SK-N-DZ (cell line): Measurements from ENCODE around the gene AIPL1. TPM values are rescaled to one million over a fixed set of nuclear protein-coding genes. Genes with fewer than 3 reads are reported as not detected.
"Not testable (repeated sequence)": the region's sequence is repeated elsewhere in the genome, so short reads cannot be mapped to it uniquely, and the experiment has no call there.

Experiments
- DNase-seq: peaks from one replicate; pipeline ENCODE4 v3.0.0-alpha.2; 2015; ENCODE audit warnings: low spot score
- polyA plus RNA-seq, 2 experiments: library from polyadenylated mRNA; depleted of rRNA; stranded (reverse); fragments of >200 nt; gene quantifications; 2 replicates each; pipeline ENCODE4 v1.2.3, GENCODE V29; 2014

AIPL1 gene, protein sequence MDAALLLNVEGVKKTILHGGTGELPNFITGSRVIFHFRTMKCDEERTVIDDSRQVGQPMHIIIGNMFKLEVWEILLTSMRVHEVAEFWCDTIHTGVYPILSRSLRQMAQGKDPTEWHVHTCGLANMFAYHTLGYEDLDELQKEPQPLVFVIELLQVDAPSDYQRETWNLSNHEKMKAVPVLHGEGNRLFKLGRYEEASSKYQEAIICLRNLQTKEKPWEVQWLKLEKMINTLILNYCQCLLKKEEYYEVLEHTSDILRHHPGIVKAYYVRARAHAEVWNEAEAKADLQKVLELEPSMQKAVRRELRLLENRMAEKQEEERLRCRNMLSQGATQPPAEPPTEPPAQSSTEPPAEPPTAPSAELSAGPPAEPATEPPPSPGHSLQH
- polyA plus RNA-seq (2014; cell fraction: cytosol; rRNA removed) = not detected in 2 replicates
- polyA plus RNA-seq (2014; cell fraction: nucleus; rRNA removed) = 0.31 TPM in 1 of 2 replicates, not detected in the other

DNA sequence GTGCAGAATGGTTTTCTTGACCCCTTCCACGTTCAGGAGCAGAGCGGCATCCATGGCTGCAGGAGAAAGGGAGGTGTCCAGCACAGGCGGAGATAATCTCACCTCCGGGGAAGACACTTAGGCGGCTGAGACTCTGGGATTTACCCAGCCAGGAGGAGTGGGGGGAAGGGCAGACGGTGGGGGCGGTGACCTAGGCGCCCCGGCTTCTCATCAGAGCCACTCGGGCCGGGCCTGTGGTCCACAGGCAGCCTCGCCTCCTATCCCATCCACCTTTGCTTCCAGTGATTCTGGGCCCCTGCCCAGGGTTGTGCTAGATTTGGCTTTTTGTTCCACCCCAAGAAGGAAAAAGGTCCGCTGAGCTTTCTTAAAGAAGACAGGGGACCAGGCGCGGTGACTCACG is at the start of gene AIPL1:
Gene AIPL1, minus strand, starts transcription at position 71 of the 400 bp plus-strand sequence. Its CDS starts 17 bp downstream, at position 54.
- DNase-seq = no peak

DNA sequence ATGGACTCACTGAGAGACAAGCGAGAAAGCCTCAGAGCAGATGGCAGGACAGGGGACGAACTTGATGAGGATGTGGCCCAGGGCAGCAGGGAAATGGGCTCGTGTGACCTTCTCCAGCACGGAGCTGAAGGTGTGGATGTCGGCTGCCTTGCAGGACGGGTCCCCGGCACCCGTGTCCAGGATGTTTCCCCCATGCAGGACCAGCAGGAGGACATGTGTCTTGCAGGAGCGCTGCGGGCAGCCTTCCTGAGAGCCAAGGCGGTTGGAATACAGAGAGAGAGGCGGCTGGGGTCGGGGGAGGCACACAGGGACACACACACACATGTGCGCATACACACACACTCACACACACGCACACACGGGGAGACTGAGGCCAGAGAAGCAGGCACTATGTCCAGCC is 48.6 kb upstream of the AIPL1 start:
- DNase-seq = no peak

DNA sequence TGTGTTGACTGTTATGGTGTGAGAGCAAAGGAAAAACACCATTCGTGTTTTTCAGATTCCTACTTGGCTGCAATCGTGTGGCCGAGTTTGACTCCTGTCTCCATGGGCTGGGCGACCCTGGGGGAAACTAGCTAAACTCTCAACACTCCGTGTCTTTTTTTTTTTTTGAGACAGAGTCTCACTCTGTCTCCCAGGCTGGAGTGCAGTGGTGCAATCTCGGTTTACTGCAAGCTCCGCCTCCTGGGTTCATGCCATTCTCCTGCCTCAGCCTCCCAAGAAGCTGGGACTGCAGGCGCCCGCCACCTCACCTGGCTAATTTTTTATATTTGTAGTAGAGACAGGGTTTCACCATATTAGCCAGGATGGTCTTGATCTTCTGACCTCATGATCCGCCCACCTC is 47.9 kb upstream of the AIPL1 start:
- DNase-seq = not testable (repeated sequence)

DNA sequence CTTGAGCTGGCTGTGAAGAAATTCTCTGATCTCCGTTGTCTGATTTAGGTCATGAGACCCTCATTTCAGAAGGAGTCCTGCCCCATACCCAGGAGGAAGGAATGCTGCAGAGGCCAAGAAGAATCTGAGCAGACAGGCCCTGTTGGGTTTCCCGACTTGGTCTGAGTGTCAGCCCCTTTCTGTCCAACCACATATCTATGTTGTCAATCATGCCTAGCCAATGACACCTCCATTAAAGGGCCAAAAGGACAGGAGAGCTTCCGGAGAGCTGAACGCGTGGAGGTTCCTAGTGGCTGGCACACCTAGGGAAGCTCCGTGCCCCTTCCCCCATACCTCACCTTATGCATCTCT is 47.2 kb upstream of the AIPL1 start:
- DNase-seq = no peak

DNA sequence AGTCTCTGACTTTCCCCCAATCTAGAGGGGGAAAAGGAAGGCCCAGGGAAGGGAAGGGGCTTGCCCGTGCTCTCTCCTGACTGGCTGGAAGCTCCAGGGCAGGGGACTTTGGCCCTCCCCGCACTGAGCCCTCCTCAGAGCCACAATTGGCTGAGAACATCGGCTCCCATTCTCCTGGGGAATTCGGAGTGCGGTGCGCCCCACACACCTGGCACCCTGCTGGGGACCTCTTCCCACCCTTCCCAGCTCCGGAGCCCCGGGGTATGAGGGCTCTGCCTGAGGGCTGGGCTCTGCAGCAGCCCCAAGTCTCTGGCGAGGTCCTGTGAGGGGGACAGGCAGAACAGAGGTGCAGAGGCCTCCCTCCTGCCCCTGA is 45.4 kb upstream of the AIPL1 start:
- DNase-seq = no peak

DNA sequence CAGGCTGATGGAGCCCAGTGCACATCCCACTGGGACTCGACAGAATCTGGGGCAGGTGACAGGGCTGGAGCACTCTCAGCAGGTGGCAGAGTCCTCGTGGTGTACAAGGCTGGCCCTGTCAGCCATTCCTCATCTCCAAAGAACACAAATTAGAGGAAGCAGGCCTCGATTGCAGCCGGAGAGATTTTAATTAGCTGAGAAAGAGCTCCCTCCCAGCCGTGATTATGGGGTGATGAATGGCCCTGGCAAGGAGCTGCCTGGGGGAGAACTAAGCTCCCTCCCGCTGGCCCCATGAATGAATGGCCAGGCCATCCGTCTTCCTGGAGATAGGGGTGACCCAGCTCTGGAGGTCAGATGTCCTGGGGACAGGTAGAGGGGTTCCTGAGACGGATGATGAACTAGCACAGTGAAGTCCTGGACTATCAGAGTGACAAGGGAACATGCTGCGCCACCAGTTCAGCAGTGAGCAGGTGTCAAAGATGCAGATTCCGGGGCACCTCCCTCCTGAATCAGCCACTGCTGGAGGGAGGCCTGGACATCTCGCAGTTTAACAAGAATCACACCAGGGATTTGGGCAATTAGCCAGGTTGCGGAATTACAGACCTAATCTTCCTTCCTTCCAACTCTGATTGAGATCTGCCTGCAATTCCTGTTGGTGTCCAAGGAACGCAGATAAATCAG is 44.8 kb upstream of the AIPL1 start:
- no peak for DNase-seq

DNA sequence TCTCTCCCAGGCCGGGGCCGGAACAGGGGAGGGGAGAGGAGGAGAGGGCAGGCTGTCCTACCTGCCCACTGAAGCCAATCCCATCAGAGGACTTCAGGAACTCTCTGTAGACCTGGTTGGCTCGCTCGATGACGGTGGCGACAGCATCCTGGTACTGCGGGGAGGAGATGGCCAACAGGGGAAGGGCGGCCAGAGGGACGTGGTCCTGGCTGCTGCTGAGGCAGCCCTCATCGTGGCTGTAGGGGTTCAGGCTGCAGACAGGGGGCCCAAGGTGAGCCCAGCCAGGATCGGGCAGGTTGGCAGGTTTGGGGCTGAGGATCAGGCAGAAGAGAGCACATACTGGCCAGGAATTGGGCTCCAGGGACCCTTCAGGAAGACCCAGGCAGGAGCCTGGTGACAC is 43.6 kb upstream of the AIPL1 start:
- no peak for DNase-seq

DNA sequence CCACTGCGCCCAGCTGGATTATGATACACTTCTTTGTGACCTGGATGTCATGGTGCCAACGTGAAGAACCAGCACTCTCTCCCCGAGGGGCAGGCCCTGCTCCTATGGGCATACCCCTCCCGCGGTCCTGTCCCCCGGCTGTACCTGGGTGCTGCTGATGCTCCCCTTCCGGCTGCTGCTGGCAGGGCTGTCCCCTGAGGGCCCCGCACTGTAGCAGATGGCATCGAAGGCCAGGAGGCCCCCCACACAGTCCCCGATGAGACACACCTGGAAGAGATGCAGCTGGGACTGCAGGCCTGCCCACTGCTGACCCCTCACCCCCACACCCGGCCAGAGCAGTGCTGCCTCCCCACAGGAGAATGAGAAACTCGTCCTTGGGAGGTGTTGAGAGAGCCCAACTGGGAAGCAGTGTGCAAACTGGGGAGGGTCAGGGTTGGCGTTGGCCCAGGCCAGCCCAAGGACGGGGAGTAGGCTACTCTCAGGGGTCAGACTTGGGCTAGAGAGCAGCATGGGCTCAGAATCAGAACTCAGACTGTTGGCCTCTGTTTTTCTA is 43.0 kb upstream of the AIPL1 start:
- no peak for DNase-seq

DNA sequence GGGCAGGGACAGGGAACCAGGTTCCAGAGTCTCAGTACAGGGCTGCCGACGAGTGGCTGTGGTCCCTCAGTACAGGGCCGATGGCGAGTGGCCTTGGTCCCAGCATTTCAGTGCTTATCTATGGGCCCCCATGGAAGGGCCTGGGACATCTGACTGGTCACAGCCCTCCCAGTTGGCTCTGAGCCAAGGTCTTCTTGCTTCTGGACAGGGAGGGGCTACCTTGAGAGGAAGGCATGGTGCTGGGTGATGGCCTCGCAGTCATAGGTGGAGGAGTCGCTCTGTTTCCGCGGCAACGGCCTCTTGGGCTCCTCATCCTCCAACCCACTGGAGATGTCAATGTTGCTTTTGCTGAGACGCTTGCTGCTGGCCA is 41.9 kb upstream of the AIPL1 start:
- DNase-seq = peak; percentile 66

DNA sequence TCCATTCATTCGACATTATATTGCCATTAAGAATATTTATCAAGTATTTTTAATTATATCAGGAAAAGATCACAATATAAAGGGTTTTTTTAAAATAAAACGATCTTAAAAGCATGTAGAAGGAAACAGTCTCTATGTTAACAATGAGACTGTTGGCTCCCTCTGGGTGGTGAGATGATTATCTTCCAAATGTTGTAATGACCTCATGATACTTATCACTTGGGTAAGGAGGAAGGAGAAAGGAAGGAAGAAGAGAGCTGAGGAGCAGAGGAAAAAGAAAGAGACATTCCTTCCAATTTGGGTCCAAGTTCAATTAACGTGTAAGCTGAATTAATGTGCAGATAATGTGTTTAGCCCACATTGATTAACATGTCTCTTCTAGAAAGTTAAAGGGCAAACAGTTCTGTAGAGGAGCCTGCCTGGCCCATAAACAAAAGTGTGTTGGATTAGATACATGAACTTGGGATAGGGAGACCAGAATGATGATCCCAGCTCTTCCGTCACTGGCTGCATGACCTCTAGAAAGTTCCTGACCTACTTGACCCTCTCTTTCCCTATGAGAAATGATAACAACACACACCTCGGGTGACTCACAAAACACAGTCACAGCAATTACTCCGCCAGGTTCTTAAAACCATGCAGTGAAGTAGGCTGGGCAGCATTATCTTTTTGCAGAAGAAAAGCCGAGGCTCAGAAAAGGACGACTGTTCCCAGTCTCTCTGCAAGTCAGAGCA is 41.3 kb upstream of the AIPL1 start:
- no peak for DNase-seq

DNA sequence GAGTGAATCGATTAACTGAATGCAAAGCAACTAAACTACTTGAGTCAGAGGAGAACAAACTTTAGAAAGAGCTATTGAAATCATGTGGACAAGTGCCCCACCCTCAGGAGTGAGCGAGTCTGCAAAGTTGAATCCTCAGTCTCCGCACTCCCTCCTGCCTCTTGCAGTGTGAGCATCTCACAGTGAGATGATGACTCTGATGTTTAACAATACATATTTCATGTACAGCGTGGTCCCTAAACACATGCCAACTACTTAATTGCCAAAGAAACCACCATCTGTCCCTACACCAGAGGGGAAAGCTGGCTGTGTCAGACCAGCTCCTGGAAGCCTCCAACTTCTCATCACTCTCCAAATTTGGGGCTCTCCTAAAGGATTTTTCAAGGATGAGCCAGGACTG is 40.5 kb upstream of the AIPL1 start:
- DNase-seq = no peak

DNA sequence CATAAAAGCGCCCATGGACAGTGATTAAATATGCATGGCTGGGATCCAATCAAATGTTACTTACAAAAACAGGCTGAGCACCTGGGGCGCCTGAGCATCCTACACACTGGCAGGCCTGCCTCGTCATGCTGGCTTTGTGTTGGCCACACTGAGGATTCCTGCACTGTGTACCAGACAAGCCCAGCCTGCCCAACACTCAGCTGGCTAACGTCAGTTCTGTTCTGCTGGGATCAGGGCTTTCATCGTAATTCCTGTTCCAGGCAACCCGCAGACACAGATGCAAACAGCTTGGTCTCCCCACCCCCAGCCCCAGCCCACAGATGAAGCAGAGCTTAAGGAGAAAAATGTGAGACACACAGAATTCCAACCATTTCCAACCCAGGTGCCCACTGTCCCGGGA is 40.0 kb upstream of the AIPL1 start:
- DNase-seq = no peak

DNA sequence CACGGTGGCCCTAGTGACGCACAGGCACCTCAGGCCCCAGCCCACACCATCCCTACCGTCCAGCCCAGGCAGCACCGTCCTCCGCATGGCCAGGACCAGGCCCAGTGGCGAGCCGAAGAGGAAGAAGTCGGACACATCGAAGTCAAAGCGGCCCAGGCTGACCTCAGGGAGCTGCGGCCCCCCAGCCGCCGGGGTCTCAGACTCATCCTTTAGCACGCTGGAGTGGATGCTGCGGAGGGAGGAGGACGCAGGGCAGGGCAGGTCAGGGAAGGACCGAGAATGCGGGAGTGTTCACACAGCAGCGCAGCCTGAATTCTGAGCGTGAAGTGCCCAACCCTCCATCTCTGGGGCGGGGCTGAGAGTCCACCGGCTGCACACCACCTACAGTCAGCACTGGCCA is 39.5 kb upstream of the AIPL1 start:
- no peak for DNase-seq

DNA sequence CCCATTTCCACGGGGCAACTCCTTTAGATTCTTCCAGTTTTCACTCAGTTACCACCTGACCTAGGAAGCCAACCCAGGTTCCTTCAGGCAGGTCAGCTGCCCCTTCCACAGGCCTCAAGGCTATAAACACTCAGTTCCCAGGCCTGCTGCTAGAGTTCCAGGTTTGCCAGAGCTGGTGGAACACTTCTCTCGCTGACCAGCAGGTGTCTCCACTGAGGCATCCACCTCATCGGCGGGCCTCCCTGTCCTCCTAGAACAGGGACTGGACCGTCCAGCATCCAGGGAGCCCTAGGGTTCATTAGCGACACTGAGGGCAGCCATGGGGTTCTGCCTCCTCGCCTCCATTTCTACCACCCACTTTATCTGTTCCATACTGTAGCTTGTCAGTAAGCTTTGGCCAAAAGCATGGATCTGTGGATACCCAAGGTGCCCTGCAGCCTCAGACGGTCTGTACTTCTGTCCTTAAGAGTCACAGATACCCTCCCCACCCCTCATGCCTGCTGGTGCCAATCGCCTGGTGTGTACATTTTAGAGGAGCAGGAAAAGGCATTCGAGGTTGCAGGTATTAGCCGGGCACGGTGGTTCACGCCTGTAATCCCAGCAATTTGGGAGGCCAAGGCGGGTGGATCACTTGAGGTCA is 38.3 kb upstream of the AIPL1 start:
- peak; percentile 79 for DNase-seq

DNA sequence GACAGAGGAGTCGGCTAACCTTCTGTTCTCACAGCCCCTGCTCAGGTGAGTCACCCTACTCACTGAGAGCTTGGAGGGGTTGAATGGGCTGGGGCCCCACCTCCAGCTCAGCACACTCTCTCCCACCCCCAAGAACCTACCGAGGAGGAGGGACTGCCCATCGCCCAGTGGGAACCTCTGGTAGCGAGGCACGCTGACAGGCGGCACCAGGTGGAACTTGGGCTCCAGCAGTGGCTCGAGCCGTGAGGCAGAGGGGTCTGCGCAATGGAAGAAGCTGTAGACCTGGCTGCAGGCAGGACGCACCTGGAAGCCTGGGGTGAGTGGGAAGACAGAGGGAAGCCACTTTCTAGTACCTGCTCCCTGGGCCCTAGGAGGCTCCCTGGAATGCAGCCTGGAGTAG is 37.6 kb upstream of the AIPL1 start:
- no peak for DNase-seq

DNA sequence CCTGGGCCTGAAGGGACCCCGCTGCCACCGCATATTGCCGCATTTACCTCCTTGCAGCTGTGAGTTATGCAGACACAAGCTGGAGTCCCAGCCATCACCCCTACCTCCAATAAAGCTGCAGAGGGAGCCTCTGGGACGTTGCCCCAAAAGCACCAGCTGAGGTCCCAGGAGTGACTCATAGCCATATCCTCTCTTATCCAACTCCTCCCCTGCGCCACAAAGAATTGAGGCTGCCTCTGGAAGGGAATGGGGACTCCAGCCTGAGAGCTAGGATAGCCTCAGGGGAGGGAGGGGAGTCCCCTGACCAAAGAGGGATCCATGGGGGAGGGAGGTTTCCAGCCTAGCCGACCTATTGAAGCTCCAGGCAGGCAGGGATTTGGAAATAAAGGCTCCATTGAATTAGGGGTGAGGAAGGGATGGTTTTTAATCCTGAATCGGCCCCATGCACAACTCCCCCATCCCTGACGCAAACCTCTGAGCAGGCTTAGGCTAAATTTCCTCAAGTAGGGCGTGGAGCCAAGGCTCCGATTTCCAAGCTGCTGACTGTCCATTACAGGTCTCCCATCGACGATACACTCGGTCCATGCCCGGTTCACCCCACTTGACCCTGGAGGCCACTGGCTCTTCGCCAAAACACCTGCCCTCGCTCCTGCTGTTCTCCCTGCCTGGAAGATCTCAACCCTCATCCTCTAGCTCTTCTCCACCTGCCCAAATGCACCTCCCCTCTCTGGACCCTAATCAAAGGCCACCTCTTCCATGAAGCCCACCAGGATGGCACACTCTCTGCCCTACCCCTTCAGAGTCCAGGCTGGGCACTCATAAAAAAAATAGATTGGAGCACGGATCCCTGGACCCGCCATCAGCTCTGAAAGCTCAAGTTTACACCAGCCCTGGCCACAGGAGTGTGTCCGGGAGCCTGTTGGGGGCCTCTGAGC is 36.9 kb upstream of the AIPL1 start:
- DNase-seq = no peak

DNA sequence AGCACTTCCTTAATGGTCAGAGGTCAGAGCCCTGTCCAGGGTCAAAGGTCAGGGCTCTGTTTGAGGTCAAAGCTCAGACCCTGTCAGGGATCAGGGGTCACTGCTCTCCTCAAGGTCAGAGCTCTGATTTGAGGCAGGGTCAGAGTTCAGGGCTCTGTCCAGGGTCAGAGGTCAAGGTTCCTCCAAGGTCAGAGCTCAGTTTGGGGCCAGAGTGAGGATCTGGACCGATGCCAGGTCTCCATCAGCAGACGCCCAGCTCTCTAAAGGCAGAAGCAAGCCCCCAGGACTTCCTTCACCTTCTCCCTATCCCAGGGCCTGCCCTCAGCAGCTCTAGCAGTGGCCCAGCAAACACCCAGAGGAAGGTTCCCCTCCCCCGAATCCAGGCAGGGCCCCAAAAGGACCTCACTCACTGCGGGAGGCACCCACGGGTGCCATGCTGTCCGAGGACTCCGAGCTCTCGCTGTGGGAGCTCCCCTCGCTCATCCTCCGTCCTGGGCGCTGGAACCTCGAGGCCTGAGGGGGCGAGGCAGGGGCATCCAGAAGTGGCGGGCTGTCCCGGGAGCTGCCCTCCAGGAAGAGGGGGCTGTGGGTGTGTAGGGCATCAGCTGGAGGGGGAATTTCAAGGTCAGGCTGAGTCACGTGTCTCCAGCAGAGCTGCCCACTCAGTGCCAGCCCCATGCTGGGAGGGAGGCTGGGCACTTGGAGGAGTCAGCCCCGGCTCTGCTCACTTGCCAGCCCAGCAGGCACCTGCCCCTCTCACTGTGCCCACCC is 36.0 kb upstream of the AIPL1 start:
- DNase-seq = no peak

DNA sequence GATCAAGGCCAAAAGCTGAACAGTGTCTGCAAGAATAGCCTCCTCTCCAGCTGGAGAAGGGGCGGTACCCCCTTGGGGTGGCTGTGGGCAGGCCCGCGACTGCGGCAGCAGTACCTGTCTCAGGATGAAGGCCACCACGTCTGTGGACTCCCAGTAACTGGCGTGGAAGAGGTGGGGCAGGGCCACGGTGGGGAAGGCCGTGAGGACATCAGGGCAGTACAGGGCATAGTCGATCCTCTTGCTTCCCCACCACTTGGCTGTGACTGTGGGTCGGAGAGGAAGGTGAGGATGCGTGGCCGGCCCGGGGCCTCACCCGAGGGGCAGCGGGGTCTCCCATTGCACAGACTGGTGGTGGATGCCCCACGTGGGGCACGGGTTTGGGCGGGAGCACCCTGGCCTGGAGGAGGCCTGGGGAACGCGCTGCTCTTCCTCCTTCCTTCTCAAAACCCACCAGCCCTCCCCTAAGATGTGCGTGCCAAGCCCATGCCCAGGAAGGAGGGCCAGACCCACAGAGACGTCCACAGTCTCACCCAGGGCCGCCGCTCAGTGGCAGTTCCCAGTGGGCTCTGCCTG is 35.3 kb upstream of the AIPL1 start:
- DNase-seq = no peak

DNA sequence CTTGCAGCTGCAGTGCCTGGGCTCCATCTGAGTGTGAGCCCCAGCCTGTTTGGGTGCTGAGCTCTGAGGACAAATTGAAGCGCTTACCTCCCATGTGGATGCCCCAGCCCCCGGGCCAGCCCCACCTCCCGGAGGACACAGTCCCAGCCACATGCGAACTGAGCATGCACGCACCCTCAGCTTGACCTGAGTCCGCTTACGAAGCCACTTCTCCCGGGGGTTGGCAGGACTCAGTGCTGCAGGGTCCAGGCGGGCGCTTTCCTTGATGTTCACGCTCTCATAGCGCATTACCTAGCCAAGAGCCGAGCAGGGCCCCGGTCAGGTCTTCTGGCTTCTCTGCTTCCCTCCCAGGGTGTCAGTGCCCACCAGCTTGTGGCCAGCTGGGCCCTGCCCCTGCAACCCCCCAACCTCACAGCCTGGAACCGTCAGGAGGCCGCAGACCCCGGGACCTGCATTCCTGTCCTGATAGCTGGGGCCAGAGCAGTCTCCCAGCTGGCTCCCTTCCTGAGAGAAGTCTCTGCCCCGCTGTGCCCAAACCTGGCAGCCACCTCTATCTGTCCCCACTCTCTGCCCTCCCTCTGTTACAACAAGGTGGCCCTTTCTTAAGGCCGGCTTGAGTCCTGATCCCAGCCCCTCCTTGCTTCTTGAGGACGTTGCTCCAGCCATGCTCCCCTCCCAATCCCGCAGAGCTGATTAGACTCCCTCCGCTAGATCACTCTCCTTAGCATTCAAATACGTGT is 33.3 kb upstream of the AIPL1 start:
- DNase-seq = no peak
